Measurements from ENCODE around the gene HPCA.

Gene HPCA

GRCh38 chr1:32871364-32872191, 14.7 kb upstream of the HPCA start:
- no peak for DNase-seq

- no peak for DNase-seq
Measured at GRCh38 chr1:32872192-32872460, 14.2 kb upstream of the HPCA start.

- no peak for DNase-seq
Measured at GRCh38 chr1:32873484-32873883, 12.8 kb upstream of the HPCA start.

DNA sequence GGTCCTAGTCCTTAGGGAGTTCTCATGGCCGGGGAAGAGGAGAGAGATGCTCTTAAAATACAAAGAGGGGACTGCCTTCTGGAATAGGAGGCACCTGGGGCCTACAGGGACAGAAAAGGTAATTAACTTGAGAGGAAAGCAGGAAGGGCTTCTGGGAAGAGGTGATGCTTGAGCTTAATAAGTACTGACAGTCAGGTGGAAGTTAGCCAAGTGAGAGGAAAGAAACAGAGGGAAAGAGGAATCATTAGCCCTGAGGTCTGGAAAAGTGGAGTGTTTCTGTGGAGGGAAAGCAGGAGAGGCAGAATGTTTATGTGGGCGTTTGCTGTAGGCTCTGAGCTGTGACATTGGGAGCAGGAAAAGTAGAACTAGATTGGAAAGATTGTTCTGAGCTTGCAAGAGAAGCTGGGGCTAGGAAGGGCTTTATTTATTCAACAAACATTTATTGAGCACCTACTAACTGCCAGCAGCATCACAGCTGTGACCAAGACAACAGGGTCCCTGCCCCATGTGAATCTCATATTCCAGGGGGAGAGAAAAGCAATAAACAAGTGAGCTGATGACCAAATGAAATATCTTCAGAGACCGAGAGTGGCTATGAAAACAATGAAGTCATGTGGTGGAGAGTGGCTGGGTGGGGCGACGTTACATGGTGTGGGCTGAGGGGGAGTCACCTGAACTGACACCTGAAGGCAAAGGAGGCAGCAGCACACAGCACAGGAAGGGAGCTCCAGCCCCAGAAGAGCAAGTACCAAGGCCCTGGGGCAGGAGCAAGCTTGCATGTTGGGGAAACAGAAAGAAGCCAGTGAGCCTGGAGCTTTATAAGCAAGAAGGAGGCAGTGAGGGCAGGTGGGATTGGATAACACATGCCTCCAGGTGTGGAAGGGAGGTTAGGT, 11.2 kb upstream of the HPCA start:
- no peak for DNase-seq

DNA sequence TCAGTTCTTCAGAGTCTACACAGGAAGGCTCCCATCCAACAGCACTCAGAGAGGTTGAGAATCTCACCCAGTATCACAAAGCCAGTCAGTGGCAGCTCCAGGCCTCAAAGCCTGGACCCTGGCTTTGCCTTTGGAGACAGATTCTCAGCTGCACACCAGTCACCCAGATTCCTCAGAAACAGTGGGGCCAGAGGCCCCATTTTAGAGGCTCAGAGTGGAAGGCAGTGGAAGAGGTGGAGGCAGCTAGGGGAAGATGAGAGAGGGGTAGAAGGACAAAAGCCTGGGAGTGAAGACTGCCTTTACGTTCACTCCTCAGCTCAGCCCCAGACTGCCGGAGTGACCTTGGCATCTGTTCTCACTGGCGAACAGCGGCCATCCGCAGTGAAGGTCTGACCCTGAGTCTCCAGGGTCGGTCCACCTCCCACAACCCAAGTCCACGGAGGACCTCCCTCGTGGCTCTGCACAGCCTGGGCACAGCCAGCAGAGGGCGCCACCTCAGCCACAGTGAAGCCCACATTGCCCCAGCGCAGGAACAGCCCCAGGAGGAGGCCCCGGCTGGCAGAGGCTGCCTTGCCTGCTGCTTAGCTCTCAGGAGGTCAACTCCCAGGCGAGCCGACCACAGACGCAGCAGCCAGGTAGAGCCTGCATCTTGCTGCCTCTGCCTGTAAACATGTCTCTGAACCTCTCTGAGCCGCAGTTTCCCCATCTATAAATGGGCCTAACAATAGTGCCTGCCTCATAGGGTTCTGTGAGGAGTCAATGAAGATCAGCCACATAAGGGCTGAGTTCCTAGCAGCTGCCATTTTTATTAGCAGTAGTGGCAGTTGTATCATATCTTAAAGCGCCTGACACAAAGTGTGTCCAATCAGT, 9.7 kb upstream of the HPCA start:
- DNase-seq: peak; percentile 43 to 61

GRCh38 chr1:32877211-32878110, 8.8 kb upstream of the HPCA start:
- DNase-seq: no peak

GRCh38 chr1:32878183-32878582, 8.1 kb upstream of the HPCA start:
- DNase-seq: no peak

DNA sequence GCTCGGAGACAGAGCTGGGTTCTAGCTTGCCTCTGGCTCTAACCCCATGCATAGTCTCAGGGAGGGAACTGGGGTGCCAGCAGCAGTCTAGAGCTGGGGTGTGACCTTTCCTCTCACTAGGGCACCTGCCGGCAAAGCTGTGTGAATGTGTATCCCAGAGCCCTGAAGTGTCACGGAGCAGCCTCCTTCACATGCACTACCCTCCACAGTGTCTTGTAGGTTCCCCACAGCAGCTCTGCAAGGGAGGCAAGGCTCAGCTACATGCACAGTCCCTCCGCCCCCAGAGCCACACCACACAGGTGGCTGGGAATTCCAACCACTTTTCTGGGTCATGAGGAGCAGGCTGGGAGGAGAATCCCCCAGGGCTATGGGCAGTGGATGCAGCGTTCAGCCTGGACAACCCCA, 7.7 kb upstream of the HPCA start:
- no peak for DNase-seq

GRCh38 chr1:32881291-32881690, 5.0 kb upstream of the HPCA start:
- no peak for DNase-seq

- no peak for DNase-seq
Measured at GRCh38 chr1:32881871-32882850, 4.1 kb upstream of the HPCA start.

DNA sequence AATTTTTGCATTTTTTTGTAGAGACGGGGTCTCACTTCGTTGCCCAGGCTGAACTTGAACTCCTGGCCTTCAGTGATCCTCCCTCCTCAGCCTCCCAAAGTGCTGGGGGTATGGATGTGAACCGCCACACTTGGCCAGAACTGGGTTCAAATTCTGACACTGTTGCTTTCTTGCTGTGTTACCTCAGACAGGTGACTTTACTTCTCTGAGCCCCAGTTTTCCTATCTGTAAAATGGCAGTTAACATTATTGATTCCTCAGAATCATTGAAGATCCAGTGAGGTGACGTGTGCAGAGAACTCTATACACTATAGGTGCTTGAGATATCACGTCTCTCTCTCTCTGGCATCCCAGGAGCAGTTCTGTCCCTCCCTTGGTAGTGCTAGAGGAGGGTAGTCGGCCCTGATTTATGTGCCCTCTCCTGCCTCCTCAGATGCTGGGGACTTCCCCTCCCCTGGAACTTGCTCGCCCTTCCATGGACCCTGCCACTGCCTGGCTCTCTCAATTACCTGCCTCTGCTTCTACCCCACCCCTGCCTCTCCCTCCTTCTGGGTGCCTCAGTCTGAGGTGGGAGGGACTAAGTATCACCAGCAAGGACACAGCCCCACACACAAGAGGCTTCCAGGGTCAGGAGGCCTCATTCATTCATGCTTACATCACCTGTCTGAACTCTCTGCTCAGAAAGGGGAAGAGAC, 2.8 kb upstream of the HPCA start:
- DNase-seq: no peak

DNA sequence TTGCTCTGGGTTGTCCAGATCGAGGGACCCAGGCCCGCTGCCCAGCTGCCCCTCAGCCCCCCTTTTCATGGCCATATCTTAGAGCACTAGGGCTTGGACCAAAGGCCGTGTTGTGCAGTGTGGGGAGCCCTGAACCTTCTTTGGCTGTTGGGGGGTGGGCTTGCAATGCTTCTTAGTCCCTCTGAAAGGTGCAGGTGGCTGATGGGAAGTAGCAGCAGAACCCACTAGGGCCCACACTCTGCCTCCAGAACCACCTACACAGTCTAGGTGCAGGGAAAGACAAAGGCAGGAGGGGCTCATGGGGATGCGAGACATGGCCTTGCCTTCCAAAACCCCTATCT, 2.3 kb upstream of the HPCA start:
- DNase-seq: no peak

DNA sequence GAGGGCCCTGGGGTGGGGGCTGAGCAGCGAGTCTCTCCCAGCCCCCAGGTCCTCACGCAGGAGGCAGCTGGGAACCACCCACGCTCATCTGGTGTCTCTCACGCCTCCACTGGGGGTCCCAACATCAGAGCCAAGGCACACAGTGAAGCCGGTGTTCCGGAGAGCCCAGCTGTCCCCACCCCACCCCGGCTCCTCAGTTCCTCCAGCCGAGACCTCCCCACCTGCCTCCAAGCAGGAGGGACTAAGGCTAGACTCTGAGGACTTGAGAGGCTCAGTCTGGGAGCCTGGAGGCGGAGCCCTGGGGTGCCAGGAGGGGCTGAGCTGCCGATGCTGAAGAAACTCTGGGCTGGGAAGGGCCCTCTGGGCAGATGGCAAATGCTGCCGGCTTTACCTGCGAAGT, 1.6 kb upstream of the HPCA start:
- no peak for DNase-seq

DNA sequence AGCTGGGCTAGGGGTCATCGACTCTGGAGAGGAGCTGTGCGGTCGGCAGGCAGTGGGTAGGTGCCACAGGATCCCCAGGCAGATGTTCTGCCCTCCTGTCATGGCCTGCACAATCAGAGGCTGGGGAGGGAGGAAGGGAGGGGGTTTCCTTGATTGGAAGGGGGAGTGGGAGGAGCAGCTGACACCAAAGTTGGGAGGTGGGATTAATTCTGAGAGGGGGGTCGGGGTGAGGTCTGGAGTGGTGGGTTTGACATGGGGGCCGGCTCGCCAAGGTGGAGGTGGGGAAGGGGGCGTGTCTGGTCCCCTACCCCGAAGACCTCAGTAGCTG, 651 bp upstream of the HPCA start:
- DNase-seq: no peak

DNA sequence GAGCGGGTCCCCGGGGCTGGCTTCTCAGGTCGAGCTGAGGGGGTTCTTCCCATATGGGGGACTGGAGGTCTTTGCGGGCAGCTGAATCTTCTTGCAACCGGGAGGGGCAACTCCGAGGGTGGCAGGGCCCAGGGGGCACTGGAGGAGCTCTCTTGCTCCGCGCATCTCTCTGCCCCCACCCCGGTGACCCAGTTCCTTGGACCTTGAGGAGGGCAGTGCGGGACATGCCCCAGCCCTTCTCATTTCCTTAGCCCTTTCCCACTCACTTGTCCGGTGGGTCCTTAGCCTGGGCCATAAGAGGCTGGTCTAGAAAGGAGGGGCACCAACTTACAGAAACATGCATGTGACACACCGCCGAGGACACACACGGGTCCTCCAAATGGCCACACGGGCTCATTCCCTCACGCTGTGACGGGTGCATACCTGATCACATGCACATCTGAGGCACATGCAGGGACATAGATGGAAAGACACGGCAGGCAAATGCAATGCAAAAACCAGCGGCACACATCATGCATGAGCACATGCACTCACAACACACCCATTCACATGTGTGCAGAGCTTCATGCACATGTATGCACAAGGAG, 630 bp downstream of the HPCA start:
- DNase-seq: no peak

DNA sequence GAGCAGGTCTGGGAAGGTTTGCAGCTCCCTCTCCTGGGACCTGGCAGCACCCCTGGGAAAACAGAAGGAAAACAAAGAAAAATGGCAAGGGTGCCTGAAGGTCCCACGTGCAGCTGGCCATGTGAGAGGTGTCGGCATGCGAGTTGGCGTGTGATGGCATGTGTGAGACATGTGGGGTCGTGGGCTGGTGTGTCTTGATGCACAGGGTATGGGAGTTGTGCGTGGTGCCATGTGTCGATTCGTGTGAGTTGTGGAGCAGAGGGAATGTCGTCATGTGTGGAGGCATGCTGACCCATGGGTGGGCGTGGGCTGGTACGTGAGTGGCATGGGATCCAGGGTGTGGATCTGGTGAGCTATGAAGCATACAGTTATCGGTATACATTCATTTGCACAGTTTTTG, 1.3 kb downstream of the HPCA start:
- DNase-seq: no peak

DNA sequence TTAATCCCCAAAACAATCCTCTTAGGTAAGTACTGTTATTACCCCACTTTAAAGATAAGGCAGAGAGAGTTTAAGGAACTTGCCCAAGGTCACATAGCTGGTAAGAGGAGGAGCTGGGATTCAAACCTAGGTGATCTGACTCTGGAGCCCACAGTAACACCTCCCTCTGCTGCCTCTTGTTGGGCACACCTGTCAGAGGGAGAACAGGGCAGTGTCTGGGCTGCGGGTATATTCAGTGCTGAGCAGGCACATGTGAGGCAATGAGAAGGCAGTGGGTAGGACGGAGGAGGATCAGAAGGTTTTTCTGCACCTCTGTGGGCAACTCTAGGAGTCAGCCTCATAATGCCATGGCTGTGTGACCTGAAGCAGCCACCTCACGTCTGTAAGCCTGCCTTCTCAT, 1.8 kb downstream of the HPCA start:
- DNase-seq: no peak

GRCh38 chr1:32888677-32889420, 2.6 kb downstream of the HPCA start:
- DNase-seq: no peak

DNA sequence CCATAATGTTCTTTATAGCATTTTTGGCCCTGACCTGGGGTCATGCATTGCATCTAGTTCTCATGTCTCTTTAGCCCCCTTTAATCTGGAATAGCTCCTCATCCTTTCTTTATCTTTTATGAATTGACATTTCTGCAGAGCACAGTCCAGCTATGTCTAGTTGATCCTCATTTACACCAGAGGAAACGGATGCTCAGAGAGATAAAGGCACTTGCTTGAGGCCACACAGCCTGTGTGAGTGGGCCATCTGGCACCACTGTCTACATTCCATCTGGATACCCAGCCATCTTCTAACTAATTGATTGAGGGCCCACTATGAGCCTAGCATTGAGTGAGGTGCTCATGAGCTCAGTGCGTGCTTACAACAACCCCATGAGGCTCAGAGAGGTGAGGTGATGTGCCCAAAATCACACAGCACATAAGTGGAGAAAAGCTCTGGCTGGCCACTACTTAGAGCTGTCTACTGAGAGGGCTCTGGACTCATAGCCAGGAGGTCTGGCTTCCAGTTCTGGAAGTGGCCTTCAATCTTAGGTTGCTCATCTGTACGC, 3.5 kb downstream of the HPCA start:
- DNase-seq: no peak

Data from stimulated activated CD4-positive, alpha-beta T cell treated with anti-CD3 and anti-CD28 coated beads, Interleukin-2, amount 100 ng/mL, for 24 hours (primary cell).